B cell (primary cell): Measurements from ENCODE around the gene TMEM263.
"Not testable (repeated sequence)": the region's sequence is repeated elsewhere in the genome, so short reads cannot be mapped to it uniquely, and the experiment has no call there.

Source experiments
- EZH2 ChIP-seq: IDR thresholded peaks from 2 replicates; pipeline ENCODE4 v1.6.1; 2012; ENCODE audit warnings: borderline replicate concordance, low read depth, mild to moderate bottlenecking, moderate library complexity, low read length; ENCODE audit not compliant: insufficient read depth, poor library complexity, severe bottlenecking
- TF ChIP-seq, protein P1 (sequence below): fragments of 200-600 bp; IDR thresholded peaks from one replicate; pipeline ENCODE4 v1.8.0; 2022; ENCODE audit warnings: antibody characterized with exemption, mild to moderate bottlenecking

DNA sequence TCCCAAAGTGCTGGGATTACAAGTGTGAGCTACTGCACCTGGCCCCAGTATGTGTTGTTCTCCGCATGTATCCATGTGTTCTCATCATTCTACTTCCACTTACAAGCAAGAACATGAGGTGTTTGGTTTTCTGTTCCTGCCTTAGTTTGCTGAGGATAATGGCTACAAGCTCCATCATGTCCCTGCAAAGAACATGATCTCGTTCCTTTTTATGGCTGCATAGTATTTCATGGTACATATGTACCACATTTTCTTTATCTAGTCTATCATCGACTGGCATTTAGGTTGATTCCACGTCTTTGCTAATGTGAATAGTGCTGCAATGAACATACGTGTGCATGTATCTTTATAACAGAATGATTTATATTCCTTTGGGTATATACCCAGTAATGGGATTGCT is 40.4 kb downstream of the TMEM263 start:
- TF ChIP-seq, protein P1, sequence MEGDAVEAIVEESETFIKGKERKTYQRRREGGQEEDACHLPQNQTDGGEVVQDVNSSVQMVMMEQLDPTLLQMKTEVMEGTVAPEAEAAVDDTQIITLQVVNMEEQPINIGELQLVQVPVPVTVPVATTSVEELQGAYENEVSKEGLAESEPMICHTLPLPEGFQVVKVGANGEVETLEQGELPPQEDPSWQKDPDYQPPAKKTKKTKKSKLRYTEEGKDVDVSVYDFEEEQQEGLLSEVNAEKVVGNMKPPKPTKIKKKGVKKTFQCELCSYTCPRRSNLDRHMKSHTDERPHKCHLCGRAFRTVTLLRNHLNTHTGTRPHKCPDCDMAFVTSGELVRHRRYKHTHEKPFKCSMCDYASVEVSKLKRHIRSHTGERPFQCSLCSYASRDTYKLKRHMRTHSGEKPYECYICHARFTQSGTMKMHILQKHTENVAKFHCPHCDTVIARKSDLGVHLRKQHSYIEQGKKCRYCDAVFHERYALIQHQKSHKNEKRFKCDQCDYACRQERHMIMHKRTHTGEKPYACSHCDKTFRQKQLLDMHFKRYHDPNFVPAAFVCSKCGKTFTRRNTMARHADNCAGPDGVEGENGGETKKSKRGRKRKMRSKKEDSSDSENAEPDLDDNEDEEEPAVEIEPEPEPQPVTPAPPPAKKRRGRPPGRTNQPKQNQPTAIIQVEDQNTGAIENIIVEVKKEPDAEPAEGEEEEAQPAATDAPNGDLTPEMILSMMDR: not testable (repeated sequence)
- TF ChIP-seq EZH2: not testable (repeated sequence)
